Measurements from ENCODE around the gene EXD3. TPM values are rescaled to one million over a fixed set of nuclear protein-coding genes. Genes with fewer than 3 reads are reported as not detected.

EXD3 gene
- total RNA-seq, 3 donors from 2014 or later: 39.4 to 56.7 (median 40.1) TPM

DNA sequence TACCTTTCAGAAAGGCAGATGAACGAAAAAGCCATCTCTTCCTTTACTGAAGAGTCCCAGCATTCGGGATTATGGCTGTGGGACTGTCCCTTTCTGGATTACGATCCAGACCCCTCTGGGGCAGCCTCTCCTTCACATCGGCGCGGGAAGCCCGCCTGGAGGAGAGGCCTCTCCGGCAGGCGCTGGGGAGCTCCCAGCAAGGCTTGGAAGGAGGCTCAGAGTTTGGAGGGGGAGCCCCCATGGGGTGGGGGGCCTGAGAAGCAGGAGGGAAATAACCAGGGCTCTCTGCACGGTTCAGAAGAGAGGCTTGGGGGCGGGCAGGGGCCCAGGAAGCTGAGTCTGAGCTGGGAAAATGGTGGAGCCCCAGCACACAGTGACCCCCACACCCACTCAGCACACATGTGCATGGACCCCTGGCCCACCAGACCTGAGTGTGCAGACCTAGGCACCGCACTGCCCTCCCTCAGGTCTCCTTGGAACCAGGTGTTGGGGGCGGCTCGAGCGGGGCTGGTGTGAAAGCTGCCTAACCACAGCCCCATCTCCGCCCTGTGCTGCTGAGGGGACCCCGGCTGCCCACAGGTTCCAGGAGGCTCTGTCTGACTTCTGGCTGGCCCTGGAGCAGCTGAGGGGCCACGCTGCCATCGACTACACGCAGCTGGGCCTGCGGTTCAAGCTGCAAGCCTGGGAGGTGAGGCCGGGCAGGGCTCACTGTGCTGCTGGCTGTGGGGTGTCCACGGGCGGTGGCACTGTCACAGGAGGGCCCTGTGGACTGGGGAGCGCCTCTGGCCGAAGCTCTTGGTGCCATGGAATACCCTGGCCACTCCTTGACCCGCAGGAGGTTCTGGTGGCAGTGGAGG, 4.7 kb upstream of the EXD3 start:
- no peak for ATAC-seq
- no peak overlapping the region for H3K4me3 ChIP-seq
- TF ChIP-seq, protein P1, sequence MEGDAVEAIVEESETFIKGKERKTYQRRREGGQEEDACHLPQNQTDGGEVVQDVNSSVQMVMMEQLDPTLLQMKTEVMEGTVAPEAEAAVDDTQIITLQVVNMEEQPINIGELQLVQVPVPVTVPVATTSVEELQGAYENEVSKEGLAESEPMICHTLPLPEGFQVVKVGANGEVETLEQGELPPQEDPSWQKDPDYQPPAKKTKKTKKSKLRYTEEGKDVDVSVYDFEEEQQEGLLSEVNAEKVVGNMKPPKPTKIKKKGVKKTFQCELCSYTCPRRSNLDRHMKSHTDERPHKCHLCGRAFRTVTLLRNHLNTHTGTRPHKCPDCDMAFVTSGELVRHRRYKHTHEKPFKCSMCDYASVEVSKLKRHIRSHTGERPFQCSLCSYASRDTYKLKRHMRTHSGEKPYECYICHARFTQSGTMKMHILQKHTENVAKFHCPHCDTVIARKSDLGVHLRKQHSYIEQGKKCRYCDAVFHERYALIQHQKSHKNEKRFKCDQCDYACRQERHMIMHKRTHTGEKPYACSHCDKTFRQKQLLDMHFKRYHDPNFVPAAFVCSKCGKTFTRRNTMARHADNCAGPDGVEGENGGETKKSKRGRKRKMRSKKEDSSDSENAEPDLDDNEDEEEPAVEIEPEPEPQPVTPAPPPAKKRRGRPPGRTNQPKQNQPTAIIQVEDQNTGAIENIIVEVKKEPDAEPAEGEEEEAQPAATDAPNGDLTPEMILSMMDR (IDR thresholded peaks at IDR 0.05): no peak
- H3K9me3 ChIP-seq: no peaks in the 10 kb centered on the region
- peak in 2 of 3 donors; percentile 33 to 50 for DNase-seq
- peaks cover 11% of the 10 kb centered on the region for H3K4me1 ChIP-seq (ENCODE audit: low read depth)
- intact Hi-C loops (cut with DNase I, micrococcal nuclease): no loop called here
- no peaks in the 10 kb centered on the region for H3K36me3 ChIP-seq (ENCODE audit: low read depth)

DNA sequence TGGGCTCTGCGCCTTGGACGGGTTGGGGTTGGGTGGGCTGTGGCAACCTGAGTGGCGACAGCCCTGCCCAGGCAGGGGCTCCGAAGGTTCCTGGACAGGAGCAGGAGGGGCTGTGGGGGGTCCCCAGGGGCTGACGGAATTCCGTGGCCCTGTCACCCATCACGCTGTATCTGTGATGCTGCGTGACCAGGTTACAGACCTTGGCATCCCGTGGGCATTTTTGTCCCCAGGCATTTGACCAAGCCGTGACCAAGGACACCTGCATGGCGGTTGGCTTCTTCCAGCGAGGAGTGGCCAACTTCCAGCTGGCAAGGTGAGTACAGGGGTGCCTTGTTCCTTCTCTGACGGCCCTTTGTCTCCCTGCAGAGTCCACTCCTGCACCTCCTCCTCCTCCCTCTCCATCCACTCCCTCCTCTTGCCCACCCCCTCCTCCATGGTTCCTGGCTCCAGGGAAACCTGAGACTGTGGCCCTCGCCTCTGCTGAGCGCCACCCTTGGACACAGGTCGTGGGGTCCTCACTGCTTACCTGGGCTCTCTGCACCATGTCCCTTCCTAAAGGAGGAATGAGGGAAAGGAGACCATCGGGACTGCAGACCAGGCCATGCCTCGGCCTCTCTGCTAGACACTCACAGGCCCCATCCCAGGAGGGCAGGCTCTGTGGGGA, 3.2 kb upstream of the EXD3 start:
- Histone ChIP-seq H3K36me3 (ENCODE audit: low read depth) (no peaks in the 10 kb centered on the region), H3K9me3 (no peaks in the 10 kb centered on the region), H3K4me1 (ENCODE audit: low read depth) (peaks cover 19% of the 10 kb centered on the region), H3K4me3 (no peak overlapping the region)
- peak in 2 of 3 donors; percentile 31 to 50 for DNase-seq
- no peak for ATAC-seq
- TF ChIP-seq, protein P1 (IDR thresholded peaks at IDR 0.05): no peak
- intact Hi-C loops (cut with DNase I, micrococcal nuclease): no loop called here

- peak; percentile 77 for ATAC-seq
Observed at GRCh38 chr9:137423514-137424291, 741 bp upstream of the EXD3 start.

DNA sequence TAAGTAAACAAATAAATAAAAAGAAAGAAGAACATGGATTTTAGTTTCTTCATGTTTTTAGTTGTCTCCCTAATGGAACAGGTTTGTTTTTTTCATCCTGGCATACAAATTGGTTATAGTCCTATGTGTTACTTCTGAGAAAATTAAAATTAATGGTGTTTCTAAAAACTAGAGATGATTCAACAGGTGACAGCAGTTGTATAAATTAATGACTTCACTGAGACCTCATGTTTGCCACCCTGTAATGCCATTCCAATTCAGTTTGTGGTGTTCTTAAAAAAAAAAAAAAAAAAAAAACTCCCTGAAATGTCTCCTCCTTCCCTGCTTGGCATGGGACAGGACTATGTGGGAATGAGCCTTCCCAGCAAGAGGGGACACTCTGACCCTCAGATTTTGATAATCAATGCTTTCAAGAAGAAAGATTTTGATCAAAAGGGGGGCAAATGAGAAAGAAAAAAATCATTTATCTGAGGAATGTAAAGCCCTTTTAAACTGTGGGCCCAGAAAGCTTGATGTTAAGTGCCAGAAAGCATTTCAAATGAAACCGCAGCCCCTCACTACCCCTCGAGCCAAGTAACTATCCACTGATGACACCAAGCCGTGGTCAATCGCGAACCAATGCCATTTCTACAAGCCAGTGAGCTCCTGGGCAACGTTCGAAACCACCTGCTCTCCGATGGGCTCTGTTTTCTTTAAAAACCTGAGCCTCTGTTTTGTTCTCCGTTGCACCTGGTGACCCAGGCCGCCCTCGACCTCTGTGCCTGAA, 941 bp downstream of the EXD3 start:
- intact Hi-C loops (cut with DNase I, micrococcal nuclease): no loop called here
- ATAC-seq (no peak), DNase-seq (no peak)
- peak overlapping the region; percentile 94 for H3K4me3 ChIP-seq
- H3K4me1 ChIP-seq (ENCODE audit: low read depth): peaks cover 20% of the 10 kb centered on the region
- H3K36me3 ChIP-seq (ENCODE audit: low read depth): no peaks in the 10 kb centered on the region
- H3K9me3 ChIP-seq: no peaks in the 10 kb centered on the region
- TF ChIP-seq, protein P1 (IDR thresholded peaks at IDR 0.05): no peak

More at GRCh38 chr9:137423514-137424291, 741 bp upstream of the EXD3 start:
- peak overlapping the region; percentile 94 for H3K4me3 ChIP-seq
- H3K36me3 ChIP-seq (ENCODE audit: low read depth): no peaks in the 10 kb centered on the region
- peak in 2 of 3 donors; percentile 81 to 84 for DNase-seq
- no peaks in the 10 kb centered on the region for H3K9me3 ChIP-seq
- intact Hi-C loops (cut with DNase I, micrococcal nuclease): no loop called here
- H3K4me1 ChIP-seq (ENCODE audit: low read depth): peaks cover 20% of the 10 kb centered on the region
- TF ChIP-seq, protein P1 (IDR thresholded peaks at IDR 0.05): no peak

Measured in mucosa of descending colon (tissue), 3 donors.